HepG2 (cell line): ENCODE measurements around the gene FXR2. TPM values are rescaled to one million over a fixed set of nuclear protein-coding genes. Genes with fewer than 3 reads are reported as not detected.

ENCODE experiments used
- ESRRA ChIP-seq: sonication (generic); formaldehyde crosslinking; IDR thresholded peaks from 2 replicates; pipeline ENCODE4 v1.5.1; 2020; ENCODE audit warnings: mild to moderate bottlenecking, low read depth, missing genetic modification reagents
- HNF4G ChIP-seq, 2 experiments: sonication (generic) in 1 of 2; formaldehyde crosslinking in 1 of 2; IDR thresholded peaks; 2 replicates each; pipeline versions ENCODE4 v1.4.0 to v1.6.1; 2011 to 2020; ENCODE audit warnings: borderline replicate concordance in 2 of 2, low read depth in 2 of 2, mild to moderate bottlenecking in 2 of 2, low read length in 1 of 2, missing genetic modification reagents in 1 of 2, moderate library complexity in 1 of 2
- POLR2AphosphoS5 ChIP-seq: IDR thresholded peaks from 2 replicates; pipeline ENCODE4 v1.6.1; 2012; ENCODE audit warnings: low read depth, low read length
- POLR2G ChIP-seq: fragments of 200-400 bp; formaldehyde crosslinking; IDR thresholded peaks from 2 replicates; pipeline ENCODE4 v1.6.1; 2018; ENCODE audit warnings: mild to moderate bottlenecking, low read depth, low read length, moderate library complexity
- RAD21 ChIP-seq: fragments of 450-650 bp; formaldehyde crosslinking; IDR thresholded peaks from 2 replicates; pipeline ENCODE4 v1.5.0; 2020; ENCODE audit warnings: mild to moderate bottlenecking
- RARG ChIP-seq: sonication (generic); formaldehyde crosslinking; IDR thresholded peaks from 2 replicates; pipeline ENCODE4 v1.4.0; 2020; ENCODE audit warnings: low read depth, mild to moderate bottlenecking, missing genetic modification reagents
- SIX4 ChIP-seq: sonication (generic); formaldehyde crosslinking; IDR thresholded peaks from 2 replicates; pipeline ENCODE4 v1.4.0; 2020; ENCODE audit warnings: missing genetic modification reagents
- SP5 ChIP-seq: IDR thresholded peaks from 2 replicates; pipeline ENCODE4 v1.6.1; 2016; ENCODE audit warnings: low read depth, borderline replicate concordance
- ZBTB20 ChIP-seq: sonication (generic); formaldehyde crosslinking; IDR thresholded peaks from 2 replicates; pipeline ENCODE4 v1.8.1; 2023; ENCODE audit warnings: missing genetic modification reagents, low read depth, mild to moderate bottlenecking, borderline replicate concordance
- ZNF101 ChIP-seq: sonication (generic); formaldehyde crosslinking; IDR thresholded peaks from 2 replicates; pipeline ENCODE4 v1.4.0; 2020; ENCODE audit warnings: mild to moderate bottlenecking, low read depth, missing genetic modification reagents, borderline replicate concordance
- ZNF160 ChIP-seq: sonication (generic); formaldehyde crosslinking; IDR thresholded peaks from 2 replicates; pipeline ENCODE4 v1.8.0; 2022; ENCODE audit warnings: mild to moderate bottlenecking, inconsistent platforms, missing genetic modification reagents
- ZNF264 ChIP-seq: sonication (generic); formaldehyde crosslinking; IDR thresholded peaks from 2 replicates; pipeline ENCODE4 v1.4.0; 2020; ENCODE audit warnings: missing genetic modification reagents
- ZNF3 ChIP-seq: IDR thresholded peaks from 2 replicates; pipeline ENCODE4 v1.7.0; 2017; ENCODE audit warnings: inconsistent platforms
- ZNF329 ChIP-seq: sonication (generic); formaldehyde crosslinking; IDR thresholded peaks from 2 replicates; pipeline ENCODE4 v1.9.0; 2021; ENCODE audit warnings: low read depth, mild to moderate bottlenecking, missing genetic modification reagents
- ZNF547 ChIP-seq: sonication (generic); formaldehyde crosslinking; IDR thresholded peaks from 2 replicates; pipeline ENCODE4 v1.5.1; 2020; ENCODE audit warnings: mild to moderate bottlenecking, missing genetic modification reagents
- ZNF605 ChIP-seq: sonication (generic); formaldehyde crosslinking; IDR thresholded peaks from 2 replicates; pipeline ENCODE4 v1.8.0; 2022; ENCODE audit warnings: mild to moderate bottlenecking, missing genetic modification reagents
- polyA plus RNA-seq, 8 experiments: library from polyadenylated mRNA; depleted of rRNA in 3 of 8; stranded (reverse) in 7 of 8; unstranded in 1 of 8; fragments of >200 nt; fragmentation: Illumina TruSeq in 4 of 8; extraction: Trizol in 4 of 8; gene quantifications; 2 replicates each; pipeline versions ENCODE4 v1.2.1 to v1.2.3, GENCODE V29; 2011 to 2016; ENCODE audit warnings: low read depth in 4 of 8, missing spikeins in 1 of 8, mixed read lengths in 1 of 8; ENCODE audit not compliant: insufficient read depth in 1 of 8
- total RNA-seq, 5 experiments: library from RNA; depleted of rRNA; stranded (reverse); fragments of >200 nt; fragmentation: Illumina TruSeq; extraction: Trizol; gene quantifications; 2 replicates each; pipeline ENCODE4 v1.2.3, GENCODE V29; 2016; ENCODE audit warnings: low read depth in 1 of 5
- TF ChIP-seq, protein P1 (sequence below): fragments of 450-650 bp; IDR thresholded peaks from 2 replicates; pipeline ENCODE4 v1.6.1; 2017
- TF ChIP-seq, protein P2 (sequence below): sonication (generic); formaldehyde crosslinking; IDR thresholded peaks from 2 replicates; pipeline ENCODE4 v1.8.1; 2023; ENCODE audit warnings: mild to moderate bottlenecking, missing genetic modification reagents, borderline replicate concordance
- TF ChIP-seq, protein P3 (sequence below): IDR thresholded peaks from 2 replicates; pipeline ENCODE4 v1.6.1; 2018; ENCODE audit warnings: missing genetic modification reagents, mild to moderate bottlenecking, missing compliant biosample characterization
- TF ChIP-seq, protein P4 (sequence below): sonication (generic); formaldehyde crosslinking; IDR thresholded peaks from 2 replicates; pipeline ENCODE4 v1.4.0; 2020; ENCODE audit warnings: missing genetic modification reagents, low read depth, mild to moderate bottlenecking, borderline replicate concordance
- TF ChIP-seq, protein P5 (sequence below): sonication (generic); formaldehyde crosslinking; IDR thresholded peaks from 2 replicates; pipeline ENCODE4 v1.5.0; 2020; ENCODE audit warnings: mild to moderate bottlenecking, missing genetic modification reagents, borderline replicate concordance
- TF ChIP-seq, protein P6 (sequence below): sonication (generic); formaldehyde crosslinking; IDR thresholded peaks from 2 replicates; pipeline ENCODE4 v1.8.1; 2023; ENCODE audit warnings: mild to moderate bottlenecking, moderate library complexity, missing genetic modification reagents

FXR2 gene
- total and polyA plus RNA-seq, 2 of the 13 experiments (the other 11 are each of a cell fraction or from before 2014, with no cell fraction given): 20.9 to 24.4 TPM

DNA sequence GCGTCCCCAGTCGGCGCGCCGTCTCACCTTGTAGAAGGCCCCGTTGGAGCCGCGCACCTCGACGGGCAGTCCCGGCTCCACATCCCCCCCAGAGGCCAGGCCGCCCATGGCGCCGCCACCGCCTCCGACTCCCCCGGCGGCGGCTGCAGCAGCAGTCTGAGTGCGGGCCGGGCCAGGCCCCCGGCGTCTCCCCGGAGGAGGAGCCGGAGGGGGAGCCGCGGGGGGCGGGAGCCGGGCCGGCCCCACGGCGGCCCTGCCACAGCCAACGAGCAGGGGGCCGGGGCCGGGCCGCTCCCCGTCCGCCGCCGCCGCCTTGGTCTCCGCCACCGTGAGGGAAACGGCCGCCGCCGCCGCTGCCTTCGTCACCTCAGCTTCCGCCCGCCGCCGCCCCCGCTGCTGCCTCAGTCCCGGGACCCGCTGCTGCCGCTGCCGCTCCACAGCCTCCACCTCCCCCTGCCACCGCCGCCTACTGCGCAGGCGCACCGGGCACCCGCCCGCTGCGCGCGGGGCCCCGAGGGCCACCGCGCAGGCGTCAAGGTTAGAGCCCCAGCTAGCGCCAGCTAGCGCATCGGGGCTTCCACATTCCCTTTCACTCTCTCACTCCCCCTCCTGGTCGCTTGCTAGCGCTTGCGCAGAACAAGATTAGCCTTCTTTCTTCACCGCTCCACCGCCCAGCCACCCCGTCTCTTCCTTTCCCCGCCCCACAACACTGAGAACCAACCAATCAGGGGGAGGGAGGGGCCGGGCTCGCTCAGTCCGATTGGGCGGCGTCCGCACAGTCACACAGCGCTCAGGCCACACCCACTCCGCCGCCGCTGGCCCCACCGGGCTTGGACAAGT lies at the start of gene FXR2 (continued):
- TF ChIP-seq, protein P1, sequence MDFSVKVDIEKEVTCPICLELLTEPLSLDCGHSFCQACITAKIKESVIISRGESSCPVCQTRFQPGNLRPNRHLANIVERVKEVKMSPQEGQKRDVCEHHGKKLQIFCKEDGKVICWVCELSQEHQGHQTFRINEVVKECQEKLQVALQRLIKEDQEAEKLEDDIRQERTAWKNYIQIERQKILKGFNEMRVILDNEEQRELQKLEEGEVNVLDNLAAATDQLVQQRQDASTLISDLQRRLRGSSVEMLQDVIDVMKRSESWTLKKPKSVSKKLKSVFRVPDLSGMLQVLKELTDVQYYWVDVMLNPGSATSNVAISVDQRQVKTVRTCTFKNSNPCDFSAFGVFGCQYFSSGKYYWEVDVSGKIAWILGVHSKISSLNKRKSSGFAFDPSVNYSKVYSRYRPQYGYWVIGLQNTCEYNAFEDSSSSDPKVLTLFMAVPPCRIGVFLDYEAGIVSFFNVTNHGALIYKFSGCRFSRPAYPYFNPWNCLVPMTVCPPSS: no peak
- TF ChIP-seq ZNF160 (CRISPR knock-in tag) (peak; percentile 38; the same call in 1 of the 2 replicates), RARG (no peak), POLR2AphosphoS5 (no peak), HNF4G (IDR thresholded peaks at IDR 0.05; ENCODE audit: borderline replicate concordance, low read depth, low read length) (no peak), HNF4G (CRISPR knock-in tag; IDR thresholded peaks at IDR 0.05; ENCODE audit: borderline replicate concordance, low read depth) (no peak), POLR2G (0 out of 2 replicates have a peak, but pooled peaks have one; percentile 49), SIX4 (CRISPR knock-in tag) (no peak), RAD21 (peak; percentile 58), ZNF329 (CRISPR knock-in tag) (no peak), ZBTB20 (no peak), ZNF264 (CRISPR knock-in tag) (no peak), ZNF101 (CRISPR knock-in tag) (no peak), ESRRA (CRISPR knock-in tag) (peak; percentile 53; the same call in 1 of the 2 replicates), SP5 (CRISPR knock-in tag) (0 out of 2 replicates have a peak, but pooled peaks have one; percentile 12), ZNF547 (CRISPR knock-in tag) (0 out of 2 replicates have a peak, but pooled peaks have one; percentile 69), ZNF3 (CRISPR knock-in tag) (no peak), ZNF605 (CRISPR knock-in tag) (no peak)
- TF ChIP-seq, protein P2, sequence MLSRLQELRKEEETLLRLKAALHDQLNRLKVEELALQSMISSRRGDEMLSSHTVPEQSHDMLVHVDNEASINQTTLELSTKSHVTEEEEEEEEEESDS (CRISPR knock-in tag): no peak
- TF ChIP-seq, protein P3, sequence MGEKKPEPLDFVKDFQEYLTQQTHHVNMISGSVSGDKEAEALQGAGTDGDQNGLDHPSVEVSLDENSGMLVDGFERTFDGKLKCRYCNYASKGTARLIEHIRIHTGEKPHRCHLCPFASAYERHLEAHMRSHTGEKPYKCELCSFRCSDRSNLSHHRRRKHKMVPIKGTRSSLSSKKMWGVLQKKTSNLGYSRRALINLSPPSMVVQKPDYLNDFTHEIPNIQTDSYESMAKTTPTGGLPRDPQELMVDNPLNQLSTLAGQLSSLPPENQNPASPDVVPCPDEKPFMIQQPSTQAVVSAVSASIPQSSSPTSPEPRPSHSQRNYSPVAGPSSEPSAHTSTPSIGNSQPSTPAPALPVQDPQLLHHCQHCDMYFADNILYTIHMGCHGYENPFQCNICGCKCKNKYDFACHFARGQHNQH (CRISPR knock-in tag): 0 out of 2 replicates have a peak, but pooled peaks have one; percentile 51
- TF ChIP-seq, protein P4, sequence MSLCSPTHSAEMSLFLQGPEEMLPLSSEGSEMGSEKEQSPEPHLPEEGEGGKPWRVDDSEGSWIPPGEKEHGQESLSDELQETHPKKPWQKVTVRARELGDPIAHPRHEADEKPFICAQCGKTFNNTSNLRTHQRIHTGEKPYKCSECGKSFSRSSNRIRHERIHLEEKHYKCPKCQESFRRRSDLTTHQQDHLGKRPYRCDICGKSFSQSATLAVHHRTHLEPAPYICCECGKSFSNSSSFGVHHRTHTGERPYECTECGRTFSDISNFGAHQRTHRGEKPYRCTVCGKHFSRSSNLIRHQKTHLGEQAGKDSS (CRISPR knock-in tag): no peak
- TF ChIP-seq, protein P5, sequence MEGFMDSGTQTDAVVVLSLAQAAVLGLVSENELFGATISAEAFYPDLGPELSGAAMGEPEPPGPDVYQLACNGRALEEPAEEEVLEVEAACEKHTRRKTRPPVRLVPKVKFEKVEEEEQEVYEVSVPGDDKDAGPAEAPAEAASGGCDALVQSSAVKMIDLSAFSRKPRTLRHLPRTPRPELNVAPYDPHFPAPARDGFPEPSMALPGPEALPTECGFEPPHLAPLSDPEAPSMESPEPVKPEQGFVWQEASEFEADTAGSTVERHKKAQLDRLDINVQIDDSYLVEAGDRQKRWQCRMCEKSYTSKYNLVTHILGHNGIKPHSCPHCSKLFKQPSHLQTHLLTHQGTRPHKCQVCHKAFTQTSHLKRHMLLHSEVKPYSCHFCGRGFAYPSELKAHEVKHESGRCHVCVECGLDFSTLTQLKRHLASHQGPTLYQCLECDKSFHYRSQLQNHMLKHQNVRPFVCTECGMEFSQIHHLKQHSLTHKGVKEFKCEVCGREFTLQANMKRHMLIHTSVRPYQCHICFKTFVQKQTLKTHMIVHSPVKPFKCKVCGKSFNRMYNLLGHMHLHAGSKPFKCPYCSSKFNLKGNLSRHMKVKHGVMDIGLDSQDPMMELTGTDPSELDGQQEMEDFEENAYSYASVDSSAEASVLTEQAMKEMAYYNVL (CRISPR knock-in tag): no peak
- TF ChIP-seq, protein P6, sequence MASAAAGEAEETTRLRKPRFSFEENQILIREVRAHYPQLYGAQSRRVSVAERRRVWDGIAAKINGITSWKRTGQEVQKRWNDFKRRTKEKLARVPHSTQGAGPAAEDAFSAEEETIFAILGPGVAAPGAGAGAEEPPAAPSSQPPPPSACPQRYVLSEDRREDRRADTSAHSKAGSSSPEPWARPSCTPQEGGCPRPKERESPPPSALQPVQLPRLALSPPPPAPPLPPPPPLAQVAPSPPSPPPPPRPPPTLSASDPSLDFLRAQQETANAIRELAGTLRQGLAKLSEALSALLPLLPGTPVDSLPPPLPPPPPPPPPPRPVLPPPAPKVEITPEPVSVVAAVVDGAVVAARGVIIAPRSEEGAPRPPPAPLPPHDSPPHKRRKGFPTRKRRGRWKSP (CRISPR knock-in tag): peak; percentile 97
